Natural killer cell (primary cell): Measurements from ENCODE around the gene DUSP22. TPM values are rescaled to one million over a fixed set of nuclear protein-coding genes. Genes with fewer than 3 reads are reported as not detected.

Source experiments
- ATAC-seq, 3 donors: fragments of 150-1000 bp in 2 of 3; fragments of 200-7000 bp in 1 of 3; cut with Tn5 transposase; 1 replicate in 1 of 3; 2 replicates in 2 of 3; pipeline ENCODE4 v1.10.0; 2021; ENCODE audit warnings: mild to moderate bottlenecking in 2 of 3, moderate library complexity in 2 of 3
- DNase-seq, 2 donors: peaks; one replicate each; pipeline versions ENCODE4 v3.0.0 to v3.0.0-alpha.2; 2013 to 2021; ENCODE audit warnings: mixed read lengths in 1 of 2
- H3K27ac ChIP-seq: one replicate; pipeline ENCODE4 v1.5.1; 2013; ENCODE audit warnings: mild to moderate bottlenecking, low read length
- H3K27me3 ChIP-seq: one replicate; pipeline ENCODE4 v1.6.1; 2013; ENCODE audit warnings: low read length; ENCODE audit not compliant: control insufficient read depth, insufficient read depth
- H3K36me3 ChIP-seq: one replicate; pipeline ENCODE4 v1.6.1; 2013; ENCODE audit warnings: low read length; ENCODE audit not compliant: control insufficient read depth, insufficient read depth
- H3K4me1 ChIP-seq: one replicate; pipeline ENCODE4 v1.6.1; 2013; ENCODE audit warnings: low read length; ENCODE audit not compliant: control insufficient read depth, insufficient read depth
- H3K4me3 ChIP-seq: one replicate; pipeline ENCODE4 v1.5.1; 2013; ENCODE audit warnings: low read length
- H3K9me3 ChIP-seq: one replicate; pipeline ENCODE4 v1.6.1; 2013; ENCODE audit warnings: low read length; ENCODE audit not compliant: control insufficient read depth, insufficient read depth
- H3K27ac Mint-ChIP-seq, 2 donors: one replicate each; pipeline ENCODE4 v1.8.0; 2022; ENCODE audit warnings: mild to moderate bottlenecking in 2 of 2, mixed read lengths in 2 of 2, moderate library complexity in 1 of 2
- H3K27me3 Mint-ChIP-seq, 2 donors: one replicate each; pipeline ENCODE4 v1.8.0; 2022; ENCODE audit warnings: low read depth in 2 of 2, mixed read lengths in 2 of 2
- H3K36me3 Mint-ChIP-seq: one replicate; pipeline ENCODE4 v1.8.0; 2022; ENCODE audit warnings: mixed read lengths
- H3K4me1 Mint-ChIP-seq, 2 donors: one replicate each; pipeline ENCODE4 v1.8.0; 2022; ENCODE audit warnings: mixed read lengths in 2 of 2
- H3K4me3 Mint-ChIP-seq: one replicate; pipeline ENCODE4 v1.8.0; 2022; ENCODE audit warnings: mild to moderate bottlenecking, moderate library complexity, mixed read lengths
- H3K9me3 Mint-ChIP-seq, 2 donors: one replicate each; pipeline ENCODE4 v1.8.0; 2022; ENCODE audit warnings: mixed read lengths in 2 of 2
- WGBS: methylation state at CpG from one replicate; pipeline ENCODE4 v1.1.7; 2013; ENCODE audit warnings: missing lambda C conversion rate; ENCODE audit not compliant: insufficient coverage; 5-methylcytosine and 5-hydroxymethylcytosine counted together
- intact Hi-C: fragments of 100-400 bp; cut with micrococcal nuclease; formaldehyde crosslinking; loops from one replicate; pipeline ENCODE4 v1.14.2; 2022
- total RNA-seq, 4 donors: library from RNA; stranded (reverse); fragments of 120-200 nt in 1 of 4; gene quantifications; one replicate each; pipeline versions ENCODE4 v1.2.3 to v1.2.4, GENCODE V29; 2013 to 2022
- TF ChIP-seq, protein P1 (sequence below): fragments of 200-600 bp; IDR thresholded peaks from one replicate; pipeline ENCODE4 v1.8.0; 2022; ENCODE audit warnings: antibody characterized with exemption

Gene DUSP22
- total RNA-seq, 3 donors from 2014 or later (not counting 1 experiment from before 2014, with no cell fraction given), result 50.4 to 61.5 (median 56.6) TPM

DNA sequence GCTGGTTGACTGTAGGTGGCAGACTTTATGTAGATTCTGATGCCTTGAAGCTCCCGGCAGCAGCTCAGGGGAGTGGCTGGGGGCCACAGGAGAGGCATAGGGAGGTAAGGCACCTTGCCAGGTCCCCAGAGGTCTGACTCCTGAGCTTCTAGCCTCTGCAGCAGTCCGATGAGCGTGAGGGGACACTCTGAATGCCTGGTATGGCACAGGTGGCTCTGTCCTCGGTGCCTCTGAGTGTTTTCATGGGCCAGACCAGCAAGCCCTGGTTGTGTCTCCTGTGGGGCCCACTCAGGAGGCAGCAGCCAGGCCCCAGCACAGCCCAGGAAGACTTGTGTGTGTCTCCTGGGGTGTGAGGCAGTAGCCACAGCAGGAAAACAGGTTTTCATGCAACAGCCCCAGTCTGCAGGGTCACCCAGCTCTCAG, 59.6 kb downstream of the DUSP22 start:
- H3K4me1 ChIP-seq, result peaks cover 8% of the 10 kb centered on the region
- intact Hi-C loops, result no loop called here
- H3K4me3 ChIP-seq, result no peak overlapping the region
- no peak overlapping the region for H3K27ac ChIP-seq
- H3K36me3 Mint-ChIP-seq, result peaks cover 6% of the 10 kb centered on the region
- no peak overlapping the region for H3K27ac Mint-ChIP-seq
- peaks cover 0 to 19% of the 10 kb centered on the region in 2 donors for H3K4me1 Mint-ChIP-seq
- H3K9me3 ChIP-seq, result no peaks in the 10 kb centered on the region
- DNase-seq (no peak), ATAC-seq (no peak)
- H3K9me3 Mint-ChIP-seq, result no peaks in the 10 kb centered on the region
- H3K27me3 Mint-ChIP-seq, result no peaks in the 10 kb centered on the region
- H3K36me3 ChIP-seq, result peaks cover 18% of the 10 kb centered on the region
- TF ChIP-seq, protein P1, sequence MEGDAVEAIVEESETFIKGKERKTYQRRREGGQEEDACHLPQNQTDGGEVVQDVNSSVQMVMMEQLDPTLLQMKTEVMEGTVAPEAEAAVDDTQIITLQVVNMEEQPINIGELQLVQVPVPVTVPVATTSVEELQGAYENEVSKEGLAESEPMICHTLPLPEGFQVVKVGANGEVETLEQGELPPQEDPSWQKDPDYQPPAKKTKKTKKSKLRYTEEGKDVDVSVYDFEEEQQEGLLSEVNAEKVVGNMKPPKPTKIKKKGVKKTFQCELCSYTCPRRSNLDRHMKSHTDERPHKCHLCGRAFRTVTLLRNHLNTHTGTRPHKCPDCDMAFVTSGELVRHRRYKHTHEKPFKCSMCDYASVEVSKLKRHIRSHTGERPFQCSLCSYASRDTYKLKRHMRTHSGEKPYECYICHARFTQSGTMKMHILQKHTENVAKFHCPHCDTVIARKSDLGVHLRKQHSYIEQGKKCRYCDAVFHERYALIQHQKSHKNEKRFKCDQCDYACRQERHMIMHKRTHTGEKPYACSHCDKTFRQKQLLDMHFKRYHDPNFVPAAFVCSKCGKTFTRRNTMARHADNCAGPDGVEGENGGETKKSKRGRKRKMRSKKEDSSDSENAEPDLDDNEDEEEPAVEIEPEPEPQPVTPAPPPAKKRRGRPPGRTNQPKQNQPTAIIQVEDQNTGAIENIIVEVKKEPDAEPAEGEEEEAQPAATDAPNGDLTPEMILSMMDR, result no peak
- H3K4me3 Mint-ChIP-seq, result no peak overlapping the region
- no peaks in the 10 kb centered on the region for H3K27me3 ChIP-seq
- 69% methylated on average over 4 of the region's 4 CpGs for WGBS

GRCh38 chr6:352474-352873, 60.2 kb downstream of the DUSP22 start:
- no peaks in the 10 kb centered on the region for H3K27me3 Mint-ChIP-seq
- H3K36me3 ChIP-seq, result peaks cover 18% of the 10 kb centered on the region
- 87% methylated on average over 5 of the region's 5 CpGs for WGBS
- H3K4me3 ChIP-seq, result no peak overlapping the region
- H3K4me3 Mint-ChIP-seq, result no peak overlapping the region
- DNase-seq (no peak), ATAC-seq (no peak)
- H3K36me3 Mint-ChIP-seq, result peaks cover 6% of the 10 kb centered on the region
- H3K4me1 ChIP-seq, result peaks cover 13% of the 10 kb centered on the region
- H3K27me3 ChIP-seq, result no peaks in the 10 kb centered on the region
- intact Hi-C loops, result no loop called here
- TF ChIP-seq, protein P1, result no peak
- no peaks in the 10 kb centered on the region for H3K9me3 Mint-ChIP-seq
- H3K27ac Mint-ChIP-seq, result peak overlapping the region in 1 of 2 donors; percentile 18
- H3K4me1 Mint-ChIP-seq, result peaks cover 0 to 23% of the 10 kb centered on the region in 2 donors
- no peaks in the 10 kb centered on the region for H3K9me3 ChIP-seq
- H3K27ac ChIP-seq, result no peak overlapping the region

- Histone ChIP-seq H3K9me3 (no peaks in the 10 kb centered on the region), H3K27me3 (no peaks in the 10 kb centered on the region), H3K36me3 (peaks cover 16% of the 10 kb centered on the region), H3K27ac (no peak overlapping the region), H3K4me3 (no peak overlapping the region), H3K4me1 (peaks cover 19% of the 10 kb centered on the region)
- WGBS, result 79% methylated on average over 11 of the region's 11 CpGs
- Mint-ChIP-seq H3K27me3 (no peaks in the 10 kb centered on the region), H3K4me1 (peaks cover 3 to 28% of the 10 kb centered on the region in 2 donors), H3K36me3 (peaks cover 6% of the 10 kb centered on the region), H3K27ac (peak overlapping the region in 1 of 2 donors; percentile 18), H3K9me3 (no peaks in the 10 kb centered on the region), H3K4me3 (no peak overlapping the region)
- intact Hi-C loops, result no loop called here
- DNase-seq (no peak), ATAC-seq (no peak)
- TF ChIP-seq, protein P1, result no peak
Measured at GRCh38 chr6:352896-353470, 60.7 kb downstream of the DUSP22 start.
